ENCODE results near the gene ANKH. TPM values are rescaled to one million over a fixed set of nuclear protein-coding genes. Genes with fewer than 3 reads are reported as not detected.

The ANKH gene
- total RNA-seq, 1 experiment from 2014 or later, result 65.2 TPM

- DNase-seq (ENCODE audit: low read depth, low spot score) (no peak), ATAC-seq (no peak)
- Histone ChIP-seq H3K36me3 (ENCODE audit: control insufficient read depth in 1 of 2, insufficient read depth in 2 of 2, low read length in 2 of 2) (no peaks in the 10 kb centered on the region; a peak in 1 of 4 replicates), H3K9me2 (ENCODE audit: insufficient read depth) (no peaks in the 10 kb centered on the region), H3K9ac (ENCODE audit: low read length) (no peak overlapping the region), H3K4me2 (ENCODE audit: low read length) (no peak overlapping the region), H3K9me3 (ENCODE audit: control insufficient read depth in 1 of 2, insufficient read depth in 1 of 2, low read depth in 1 of 2, low read length in 2 of 2) (no peaks in the 10 kb centered on the region), H3K79me2 (ENCODE audit: insufficient read depth, low read length) (peaks cover 99% of the 10 kb centered on the region), H2AFZ (ENCODE audit: low read depth, low read length, poor library complexity, severe bottlenecking) (no peak overlapping the region), H3K4me1 (ENCODE audit: control insufficient read depth in 1 of 2, insufficient read depth in 2 of 2, low read length in 2 of 2) (no peaks in the 10 kb centered on the region), H4K20me1 (ENCODE audit: insufficient read depth) (no peaks in the 10 kb centered on the region), H3K4me3 (replicated peaks in 1 of 2; ENCODE audit: low read depth in 1 of 2, low read length in 2 of 2) (no peak overlapping the region), H3K27me3 (ENCODE audit: insufficient read depth, low read length) (no peaks in the 10 kb centered on the region), H3K27ac (ENCODE audit: low read depth, low read length) (no peak overlapping the region)
- intact Hi-C loops (cut with micrococcal nuclease), result no loop called here
- POLR2A ChIA-PET, result no interaction called here
- BruUV-seq (replicated peaks), result no TSS peak
- RAD21 ChIA-PET (ENCODE audit: low non-redundant PET in 1 of 2, low total read pairs in 2 of 2, uncharacterized antibody in 2 of 2, unreplicated experiment in 2 of 2), result no interaction called here
- TF ChIP-seq, protein P1, sequence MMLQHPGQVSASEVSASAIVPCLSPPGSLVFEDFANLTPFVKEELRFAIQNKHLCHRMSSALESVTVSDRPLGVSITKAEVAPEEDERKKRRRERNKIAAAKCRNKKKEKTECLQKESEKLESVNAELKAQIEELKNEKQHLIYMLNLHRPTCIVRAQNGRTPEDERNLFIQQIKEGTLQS (IDR thresholded peaks at IDR 0.05), result no peak
- no peak for TF ChIP-seq CTCF (IDR thresholded peaks at IDR 0.05 in 2 of 3, conservative IDR thresholded peaks at IDR 0.05 in 1 of 3; ENCODE audit: borderline replicate concordance in 1 of 3, insufficient read depth in 1 of 3, low read depth in 2 of 3, low read length in 2 of 3)
- TF ChIP-seq TCF7L2 (IDR thresholded peaks at IDR 0.05; ENCODE audit: borderline replicate concordance, extremely low read depth, insufficient read depth, insufficient read length), result no peak
- no peak for TF ChIP-seq RAD21 (IDR thresholded peaks at IDR 0.05; ENCODE audit: low read depth)
- no peak for TF ChIP-seq ZFX (IDR thresholded peaks at IDR 0.05)
- no peak for TF ChIP-seq JUND (IDR thresholded peaks at IDR 0.05)
- no peak for TF ChIP-seq ZNF274 (IDR thresholded peaks at IDR 0.05; ENCODE audit: low read depth, low read length)
- no peak for TF ChIP-seq FOSL1 (IDR thresholded peaks at IDR 0.05; ENCODE audit: low read depth)
- no peak for TF ChIP-seq EZH2phosphoT487 (IDR thresholded peaks at IDR 0.05; ENCODE audit: borderline replicate concordance)
- no peak for TF ChIP-seq SP1 (IDR thresholded peaks at IDR 0.05; ENCODE audit: low read depth)
- TF ChIP-seq POLR2A (IDR thresholded peaks at IDR 0.05; ENCODE audit: borderline replicate concordance, extremely low read depth, insufficient read depth, insufficient read length), result no peak
- TF ChIP-seq SRF (IDR thresholded peaks at IDR 0.05; ENCODE audit: low read depth), result no peak
- TF ChIP-seq ELF1 (IDR thresholded peaks at IDR 0.05; ENCODE audit: borderline replicate concordance, low read depth), result no peak
- TF ChIP-seq ZBTB33 (IDR thresholded peaks at IDR 0.05; ENCODE audit: extremely low read depth, insufficient replicate concordance, low read length), result no peak
- no peak for TF ChIP-seq CBX3 (IDR thresholded peaks at IDR 0.05; ENCODE audit: low read depth)
- TF ChIP-seq YY1 (IDR thresholded peaks at IDR 0.05; ENCODE audit: extremely low read depth, insufficient replicate concordance, low read depth, low read length), result no peak
- TF ChIP-seq CEBPB (IDR thresholded peaks at IDR 0.05; ENCODE audit: low read depth), result no peak
- TF ChIP-seq EZH2 (IDR thresholded peaks at IDR 0.05), result no peak
- CTCF ChIA-PET, result interaction anchor here (1.2 to 1.7 kb wide), 2 partner anchors 13 to 24 kb away, joined by 4 to 9 read pairs; no protein-coding TSS in a partner anchor
These were observed 198.8 kb downstream of the ANKH start for GRCh38 chr5:14672484-14673394.
